Stomach (tissue), 9 donors: ENCODE data around the gene CFAP20DC. TPM values are rescaled to one million over a fixed set of nuclear protein-coding genes. Genes with fewer than 3 reads are reported as not detected.
"Not testable (repeated sequence)": the region's sequence is repeated elsewhere in the genome, so short reads cannot be mapped to it uniquely, and the experiment has no call there.

ENCODE experiments used
- DNase-seq, 2 donors: peaks; one replicate each; pipeline versions ENCODE4 v3.0.0 to v3.0.0-alpha.2; 2013 to 2019
- H3K27ac ChIP-seq, 5 donors: fragments of 200-600 bp in 4 of 5; sonication (generic) in 4 of 5; one replicate each; pipeline ENCODE4 v1.5.1; 2013 to 2019; ENCODE audit warnings: mild to moderate bottlenecking in 1 of 5, moderate library complexity in 1 of 5
- H3K27me3 ChIP-seq, 3 donors: fragments of 200-600 bp; sonication (generic); one replicate each; pipeline ENCODE4 v1.5.1; 2017 to 2019; ENCODE audit warnings: mixed run types in 1 of 3
- H3K36me3 ChIP-seq, 4 donors: fragments of 200-600 bp; sonication (generic); 1 replicate in 3 of 4; 2 replicates in 1 of 4; pipeline ENCODE4 v1.5.1; 2016 to 2019
- H3K4me1 ChIP-seq, 4 donors: fragments of 200-600 bp; sonication (generic); one replicate each; pipeline ENCODE4 v1.5.1; 2016 to 2019
- H3K4me3 ChIP-seq, 4 donors: fragments of 200-600 bp; sonication (generic) in 3 of 4; one replicate each; pipeline ENCODE4 v1.5.1; 2016 to 2019; ENCODE audit warnings: mild to moderate bottlenecking in 1 of 4
- H3K9me3 ChIP-seq, 4 donors: fragments of 200-600 bp; sonication (generic); one replicate each; pipeline ENCODE4 v1.5.1; 2016 to 2019
- EP300 ChIP-seq: sonication (generic); formaldehyde crosslinking; IDR thresholded peaks from one replicate; pipeline ENCODE4 v1.6.1; 2017; ENCODE audit warnings: antibody characterized with exemption
- POLR2A ChIP-seq, 4 donors: fragments of 450-650 bp; IDR thresholded peaks; one replicate each; pipeline ENCODE4 v1.6.1; 2016; ENCODE audit warnings: antibody characterized with exemption in 4 of 4, control low read depth in 2 of 4, mild to moderate bottlenecking in 1 of 4, moderate library complexity in 1 of 4
- POLR2AphosphoS5 ChIP-seq, 3 donors: sonication (generic); formaldehyde crosslinking; IDR thresholded peaks; one replicate each; pipeline ENCODE4 v1.6.1; 2016; ENCODE audit warnings: antibody characterized with exemption in 3 of 3
- WGBS, 5 donors: extraction: QIAGEN DNeasy Blood & Tissue Kit in 3 of 5; methylation state at CpG; one replicate each; pipeline versions ENCODE4 v1.1.5 to v1.1.7; 2013 to 2018; 5-methylcytosine and 5-hydroxymethylcytosine counted together
- intact Hi-C: fragments of 100-400 bp; cut with DNase I; formaldehyde crosslinking; loops from one replicate; pipeline ENCODE4 v1.15.1; 2023; ENCODE audit warnings: low total_unique reads
- polyA plus RNA-seq, 3 donors: library from polyadenylated mRNA; stranded (reverse); fragments of 200-250 nt; gene quantifications; one replicate each; pipeline ENCODE4 v1.2.3, GENCODE V29; 2013
- total RNA-seq, 5 donors: library from RNA; depleted of rRNA; stranded (reverse); fragments of >200 nt; gene quantifications; one replicate each; pipeline versions ENCODE4 v1.1.0 to v1.2.3, GENCODE V29; 2014 to 2016
- TF ChIP-seq, protein P1 (sequence below), 7 experiments: fragments of 450-650 bp in 4 of 7; fragments of 200-600 bp in 3 of 7; sonication (generic) in 3 of 7; IDR thresholded peaks; one replicate each; pipeline ENCODE4 v1.5.1; 2016 to 2019; ENCODE audit warnings: antibody characterized with exemption in 7 of 7, control low read depth in 2 of 7, mild to moderate bottlenecking in 1 of 7
- donor health status: healthy with polysubstance abuse.
- donor health status: Bipolar disorder and iron deficiency.
- donor health status: healthy.

Gene CFAP20DC
- total and polyA plus RNA-seq, 8 donors: 0.81 to 2.0 (median 1.00) TPM; not detected in 4

DNA sequence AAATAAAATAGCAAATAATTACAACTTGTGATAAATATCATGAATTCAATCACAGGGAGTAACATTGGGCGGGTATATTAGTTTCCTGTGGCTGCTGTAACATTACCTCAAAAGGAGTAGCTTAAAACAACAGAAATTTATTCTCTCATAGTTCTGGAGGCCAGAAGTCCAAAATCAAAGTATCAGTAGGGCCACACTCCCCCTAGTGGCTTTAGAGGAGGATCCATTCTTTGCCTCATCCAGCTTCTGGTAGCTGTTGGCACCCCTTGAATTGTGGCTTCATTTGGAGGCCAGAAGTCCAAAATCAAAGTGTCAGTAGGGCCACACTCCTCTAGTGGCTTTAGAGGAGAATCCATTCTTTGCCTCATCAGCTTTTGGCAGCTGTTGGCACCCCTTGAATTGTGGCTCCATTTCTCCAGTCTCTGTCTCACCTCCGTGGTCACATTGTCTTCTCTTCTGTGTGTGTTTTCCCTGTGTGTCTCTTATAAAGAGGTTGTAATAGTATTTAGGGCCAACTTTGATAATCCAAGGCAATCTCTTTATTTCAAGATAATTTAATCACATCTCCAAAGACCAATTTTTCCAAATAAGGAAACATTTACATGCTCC is 3.1 kb upstream of the CFAP20DC start:
- no peaks in the 10 kb centered on the region for H3K27me3 ChIP-seq
- H3K4me1 ChIP-seq: peaks cover 0 to 12% (median 3%) of the 10 kb centered on the region in 4 donors

DNA sequence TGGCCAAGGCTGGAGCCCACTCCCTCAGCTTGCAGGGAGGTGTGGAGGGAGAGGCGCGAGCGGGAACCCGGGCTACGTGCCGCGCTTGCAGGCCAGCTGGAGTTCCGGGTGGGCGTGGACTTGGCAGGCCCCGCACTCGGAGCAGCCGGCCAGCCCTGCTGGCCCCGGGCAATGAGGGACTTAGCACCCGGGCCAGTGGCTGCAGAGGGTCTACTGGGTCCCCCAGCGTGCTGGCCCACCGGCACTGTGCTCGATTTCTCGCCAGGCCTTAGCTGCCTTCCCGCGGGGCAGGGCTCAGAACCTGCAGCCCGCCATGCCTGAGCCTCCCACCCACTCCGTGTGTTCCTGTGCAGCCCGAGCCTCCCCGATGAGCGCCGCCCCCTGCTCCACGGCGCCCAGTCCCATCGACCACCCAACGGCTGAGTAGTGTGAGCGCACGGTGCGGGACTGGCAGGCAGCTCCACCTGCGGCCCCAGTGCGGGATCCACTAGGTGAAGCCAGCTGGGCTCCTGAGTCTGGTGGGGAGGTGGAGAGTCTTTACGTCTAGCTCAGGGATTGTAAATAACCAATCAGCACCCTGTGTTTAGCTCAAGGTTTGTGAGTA is 1.1 kb upstream of the CFAP20DC start:
- 97 to 99% (median 98%) methylated on average over 28 to 36 of the region's 36 CpGs for WGBS, 5 donors
- DNase-seq, H3K36me3 ChIP-seq, H3K27ac ChIP-seq, intact Hi-C loops, H3K27me3 ChIP-seq, H3K9me3 ChIP-seq, H3K4me3 ChIP-seq: not testable (repeated sequence)
- H3K4me1 ChIP-seq: peaks cover 0 to 12% (median 3%) of the 10 kb centered on the region in 4 donors

More for the DNA sequence above, 3.1 kb upstream of the CFAP20DC start:
- Histone ChIP-seq H3K27ac (no peak overlapping the region), H3K4me3 (no peak overlapping the region), H3K9me3 (no peaks in the 10 kb centered on the region), H3K36me3 (no peaks in the 10 kb centered on the region)
- 66 to 79% (median 70%) methylated on average over 2 of the region's 2 CpGs for WGBS, 5 donors
- TF ChIP-seq, protein P1, sequence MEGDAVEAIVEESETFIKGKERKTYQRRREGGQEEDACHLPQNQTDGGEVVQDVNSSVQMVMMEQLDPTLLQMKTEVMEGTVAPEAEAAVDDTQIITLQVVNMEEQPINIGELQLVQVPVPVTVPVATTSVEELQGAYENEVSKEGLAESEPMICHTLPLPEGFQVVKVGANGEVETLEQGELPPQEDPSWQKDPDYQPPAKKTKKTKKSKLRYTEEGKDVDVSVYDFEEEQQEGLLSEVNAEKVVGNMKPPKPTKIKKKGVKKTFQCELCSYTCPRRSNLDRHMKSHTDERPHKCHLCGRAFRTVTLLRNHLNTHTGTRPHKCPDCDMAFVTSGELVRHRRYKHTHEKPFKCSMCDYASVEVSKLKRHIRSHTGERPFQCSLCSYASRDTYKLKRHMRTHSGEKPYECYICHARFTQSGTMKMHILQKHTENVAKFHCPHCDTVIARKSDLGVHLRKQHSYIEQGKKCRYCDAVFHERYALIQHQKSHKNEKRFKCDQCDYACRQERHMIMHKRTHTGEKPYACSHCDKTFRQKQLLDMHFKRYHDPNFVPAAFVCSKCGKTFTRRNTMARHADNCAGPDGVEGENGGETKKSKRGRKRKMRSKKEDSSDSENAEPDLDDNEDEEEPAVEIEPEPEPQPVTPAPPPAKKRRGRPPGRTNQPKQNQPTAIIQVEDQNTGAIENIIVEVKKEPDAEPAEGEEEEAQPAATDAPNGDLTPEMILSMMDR (IDR thresholded peaks at IDR 0.05): peak in 5 of 7 experiments; percentile 26 to 57 (median 50)
- no peak for TF ChIP-seq POLR2AphosphoS5 (IDR thresholded peaks at IDR 0.05)
- intact Hi-C loops: no loop called here
- peak in 1 of 2 donors; percentile 40 for DNase-seq

DNA sequence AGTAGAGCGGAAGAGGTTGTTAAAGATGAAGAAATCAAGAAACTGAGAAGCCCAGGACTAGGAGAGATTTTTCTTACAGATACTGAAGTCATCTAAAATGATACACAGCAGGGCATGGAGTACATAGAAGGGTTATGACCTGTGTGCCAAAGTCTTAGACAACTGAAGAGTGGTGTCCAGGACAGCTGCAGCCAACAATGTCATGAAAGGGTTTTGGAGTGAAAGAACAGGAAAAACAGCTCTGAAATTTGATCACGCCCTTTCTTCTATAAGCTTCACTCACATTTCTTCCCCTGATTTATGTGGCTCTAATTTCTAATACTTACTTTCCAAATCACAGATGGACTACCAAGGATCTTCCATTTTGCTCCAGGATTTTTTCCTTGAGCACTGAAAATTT is 3.0 kb downstream of the CFAP20DC start:
- intact Hi-C loops: no loop called here
- H3K27me3 ChIP-seq: no peaks in the 10 kb centered on the region
- DNase-seq: no peak
- no peaks in the 10 kb centered on the region for H3K9me3 ChIP-seq
- WGBS, 5 donors: 90 to 92% (median 91%) methylated on average over 2 of the region's 2 CpGs
- H3K4me1 ChIP-seq: peaks cover 0 to 12% (median 3%) of the 10 kb centered on the region in 4 donors
- H3K27ac ChIP-seq: no peak overlapping the region
- H3K4me3 ChIP-seq: no peak overlapping the region
- TF ChIP-seq POLR2AphosphoS5 (IDR thresholded peaks at IDR 0.05) (no peak), POLR2A (IDR thresholded peaks at IDR 0.05) (no peak), EP300 (no peak)
- TF ChIP-seq, protein P1 (IDR thresholded peaks at IDR 0.05): no peak
- H3K36me3 ChIP-seq: no peaks in the 10 kb centered on the region

DNA sequence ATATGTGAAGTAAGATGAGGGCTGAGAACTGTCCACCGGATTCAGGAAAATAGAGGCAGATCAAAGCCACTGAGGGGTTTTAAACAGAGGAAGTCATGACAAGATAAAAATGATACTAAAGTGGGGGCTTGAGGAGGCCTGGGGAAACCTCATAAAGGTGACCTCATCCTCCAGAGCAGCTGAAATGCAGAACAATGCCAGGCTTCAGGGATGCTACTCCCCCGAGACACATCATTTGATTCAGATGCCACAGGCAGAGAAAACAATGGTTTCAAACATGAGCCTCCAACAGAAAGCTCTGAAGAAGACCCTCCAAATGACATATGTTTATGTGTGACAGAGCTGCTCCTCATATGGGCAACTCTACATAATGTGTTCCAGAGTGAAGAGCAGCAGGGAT is 6.4 kb downstream of the CFAP20DC start:
- intact Hi-C loops: no loop called here
- H3K27ac ChIP-seq: no peak overlapping the region

More for the DNA sequence above, 6.4 kb downstream of the CFAP20DC start:
- Histone ChIP-seq H3K36me3 (no peaks in the 10 kb centered on the region), H3K4me3 (no peak overlapping the region), H3K27me3 (no peaks in the 10 kb centered on the region), H3K4me1 (no peaks in the 10 kb centered on the region), H3K9me3 (no peaks in the 10 kb centered on the region)
- TF ChIP-seq, protein P1 (IDR thresholded peaks at IDR 0.05): no peak
- TF ChIP-seq POLR2AphosphoS5 (IDR thresholded peaks at IDR 0.05): no peak
- no peak for TF ChIP-seq POLR2A (IDR thresholded peaks at IDR 0.05)
- TF ChIP-seq EP300: no peak
- 86 to 95% (median 90%) methylated on average over 2 of the region's 2 CpGs for WGBS, 5 donors
- DNase-seq: no peak
